Liver (tissue), 3 donors: ENCODE data around the gene GSE1.

Experiments used
- GABPA ChIP-seq, 2 donors: IDR thresholded peaks in 1 of 2; conservative IDR thresholded peaks in 1 of 2; 2 replicates each; pipeline ENCODE4 v1.6.1; 2016; ENCODE audit warnings: antibody characterized with exemption in 2 of 2, mild to moderate bottlenecking in 1 of 2, moderate library complexity in 1 of 2
- HNF4A ChIP-seq, 2 donors: conservative IDR thresholded peaks; 2 replicates each; pipeline ENCODE4 v1.6.1; 2016; ENCODE audit warnings: antibody characterized with exemption in 2 of 2, mild to moderate bottlenecking in 2 of 2
- JUND ChIP-seq, 2 donors: IDR thresholded peaks; 2 replicates each; pipeline ENCODE4 v1.6.1; 2016; ENCODE audit warnings: antibody characterized with exemption in 2 of 2
- NR2F2 ChIP-seq: IDR thresholded peaks from 2 replicates; pipeline ENCODE4 v1.6.1; 2016; ENCODE audit warnings: antibody characterized with exemption
- RAD21 ChIP-seq, 2 donors: IDR thresholded peaks; 2 replicates each; pipeline ENCODE4 v1.6.1; 2016; ENCODE audit warnings: antibody characterized with exemption in 2 of 2, mild to moderate bottlenecking in 2 of 2
- YY1 ChIP-seq: IDR thresholded peaks from 2 replicates; pipeline ENCODE4 v1.6.1; 2016; ENCODE audit warnings: antibody characterized with exemption, mild to moderate bottlenecking
- TF ChIP-seq, protein P1 (sequence below): fragments of 150-350 bp; IDR thresholded peaks from 2 replicates; pipeline ENCODE4 v1.5.1; 2017; ENCODE audit warnings: improper control_type of control experiment, low read depth, low read length; ENCODE audit not compliant: missing input control
- TF ChIP-seq, protein P2 (sequence below): IDR thresholded peaks from 2 replicates; pipeline ENCODE4 v1.6.1; 2016; ENCODE audit warnings: antibody characterized with exemption, mild to moderate bottlenecking
- TF ChIP-seq, protein P3 (sequence below): IDR thresholded peaks from 2 replicates; pipeline ENCODE4 v1.6.1; 2016; ENCODE audit warnings: antibody characterized with exemption
- donor health status: healthy.
- donor health status: healthy.

DNA sequence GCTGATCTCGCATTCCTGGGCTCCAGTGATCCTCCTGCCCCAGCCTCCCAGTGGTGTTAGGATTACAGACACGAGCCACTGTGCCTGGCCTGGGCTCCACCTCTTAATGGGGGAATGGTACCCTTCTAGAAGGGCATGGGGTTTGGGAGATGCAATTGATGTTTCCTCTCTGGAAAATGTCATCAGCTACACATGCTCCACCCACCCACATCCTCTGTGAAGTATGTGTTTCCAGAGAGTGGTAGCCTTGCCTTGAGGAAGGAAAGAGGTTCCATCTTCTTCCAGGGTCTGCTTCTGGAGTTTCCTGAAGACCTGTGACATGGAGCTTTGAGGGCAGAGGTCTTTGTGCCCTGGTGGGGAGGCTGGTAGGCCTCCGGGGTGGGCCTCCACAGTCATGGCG is 45.2 kb upstream of the GSE1 start:
- TF ChIP-seq YY1 = no peak
- TF ChIP-seq, protein P1, sequence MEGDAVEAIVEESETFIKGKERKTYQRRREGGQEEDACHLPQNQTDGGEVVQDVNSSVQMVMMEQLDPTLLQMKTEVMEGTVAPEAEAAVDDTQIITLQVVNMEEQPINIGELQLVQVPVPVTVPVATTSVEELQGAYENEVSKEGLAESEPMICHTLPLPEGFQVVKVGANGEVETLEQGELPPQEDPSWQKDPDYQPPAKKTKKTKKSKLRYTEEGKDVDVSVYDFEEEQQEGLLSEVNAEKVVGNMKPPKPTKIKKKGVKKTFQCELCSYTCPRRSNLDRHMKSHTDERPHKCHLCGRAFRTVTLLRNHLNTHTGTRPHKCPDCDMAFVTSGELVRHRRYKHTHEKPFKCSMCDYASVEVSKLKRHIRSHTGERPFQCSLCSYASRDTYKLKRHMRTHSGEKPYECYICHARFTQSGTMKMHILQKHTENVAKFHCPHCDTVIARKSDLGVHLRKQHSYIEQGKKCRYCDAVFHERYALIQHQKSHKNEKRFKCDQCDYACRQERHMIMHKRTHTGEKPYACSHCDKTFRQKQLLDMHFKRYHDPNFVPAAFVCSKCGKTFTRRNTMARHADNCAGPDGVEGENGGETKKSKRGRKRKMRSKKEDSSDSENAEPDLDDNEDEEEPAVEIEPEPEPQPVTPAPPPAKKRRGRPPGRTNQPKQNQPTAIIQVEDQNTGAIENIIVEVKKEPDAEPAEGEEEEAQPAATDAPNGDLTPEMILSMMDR = no peak
- no peak for TF ChIP-seq GABPA (IDR thresholded peaks at IDR 0.05 in 1 of 2, conservative IDR thresholded peaks at IDR 0.05 in 1 of 2)
- TF ChIP-seq RAD21 (IDR thresholded peaks at IDR 0.05) = no peak
- TF ChIP-seq, protein P2, sequence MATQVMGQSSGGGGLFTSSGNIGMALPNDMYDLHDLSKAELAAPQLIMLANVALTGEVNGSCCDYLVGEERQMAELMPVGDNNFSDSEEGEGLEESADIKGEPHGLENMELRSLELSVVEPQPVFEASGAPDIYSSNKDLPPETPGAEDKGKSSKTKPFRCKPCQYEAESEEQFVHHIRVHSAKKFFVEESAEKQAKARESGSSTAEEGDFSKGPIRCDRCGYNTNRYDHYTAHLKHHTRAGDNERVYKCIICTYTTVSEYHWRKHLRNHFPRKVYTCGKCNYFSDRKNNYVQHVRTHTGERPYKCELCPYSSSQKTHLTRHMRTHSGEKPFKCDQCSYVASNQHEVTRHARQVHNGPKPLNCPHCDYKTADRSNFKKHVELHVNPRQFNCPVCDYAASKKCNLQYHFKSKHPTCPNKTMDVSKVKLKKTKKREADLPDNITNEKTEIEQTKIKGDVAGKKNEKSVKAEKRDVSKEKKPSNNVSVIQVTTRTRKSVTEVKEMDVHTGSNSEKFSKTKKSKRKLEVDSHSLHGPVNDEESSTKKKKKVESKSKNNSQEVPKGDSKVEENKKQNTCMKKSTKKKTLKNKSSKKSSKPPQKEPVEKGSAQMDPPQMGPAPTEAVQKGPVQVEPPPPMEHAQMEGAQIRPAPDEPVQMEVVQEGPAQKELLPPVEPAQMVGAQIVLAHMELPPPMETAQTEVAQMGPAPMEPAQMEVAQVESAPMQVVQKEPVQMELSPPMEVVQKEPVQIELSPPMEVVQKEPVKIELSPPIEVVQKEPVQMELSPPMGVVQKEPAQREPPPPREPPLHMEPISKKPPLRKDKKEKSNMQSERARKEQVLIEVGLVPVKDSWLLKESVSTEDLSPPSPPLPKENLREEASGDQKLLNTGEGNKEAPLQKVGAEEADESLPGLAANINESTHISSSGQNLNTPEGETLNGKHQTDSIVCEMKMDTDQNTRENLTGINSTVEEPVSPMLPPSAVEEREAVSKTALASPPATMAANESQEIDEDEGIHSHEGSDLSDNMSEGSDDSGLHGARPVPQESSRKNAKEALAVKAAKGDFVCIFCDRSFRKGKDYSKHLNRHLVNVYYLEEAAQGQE = no peak
- TF ChIP-seq, protein P3, sequence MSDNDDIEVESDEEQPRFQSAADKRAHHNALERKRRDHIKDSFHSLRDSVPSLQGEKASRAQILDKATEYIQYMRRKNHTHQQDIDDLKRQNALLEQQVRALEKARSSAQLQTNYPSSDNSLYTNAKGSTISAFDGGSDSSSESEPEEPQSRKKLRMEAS = no peak
- TF ChIP-seq HNF4A (conservative IDR thresholded peaks at IDR 0.05) = no peak
- TF ChIP-seq NR2F2 = no peak
- no peak for TF ChIP-seq JUND (IDR thresholded peaks at IDR 0.05)
